Trophoblast cell (in vitro differentiated cells and primary cell): ENCODE data around the gene HDAC8.

Experiments
- DNase-seq, 2 donors: peaks; one replicate each; pipeline ENCODE4 v3.0.0-alpha.2; 2016
- H2AFZ ChIP-seq: 2 replicates; pipeline ENCODE4 v1.6.1; 2013; ENCODE audit warnings: low read length, moderate library complexity, mild to moderate bottlenecking; ENCODE audit not compliant: insufficient read depth, poor library complexity
- H2AK5ac ChIP-seq: 2 replicates; pipeline ENCODE4 v1.6.1; 2013; ENCODE audit warnings: mild to moderate bottlenecking, low read length
- H2BK120ac ChIP-seq: 2 replicates; pipeline ENCODE4 v1.6.1; 2013; ENCODE audit warnings: low read length, mild to moderate bottlenecking, moderate library complexity; ENCODE audit not compliant: insufficient read depth, poor library complexity
- H2BK12ac ChIP-seq: 2 replicates; pipeline ENCODE4 v1.6.1; 2013; ENCODE audit warnings: mild to moderate bottlenecking, low read length, moderate library complexity
- H2BK5ac ChIP-seq: 2 replicates; pipeline ENCODE4 v1.6.1; 2013; ENCODE audit warnings: low read length, low read depth, moderate library complexity, mild to moderate bottlenecking; ENCODE audit not compliant: poor library complexity
- H3K14ac ChIP-seq: 2 replicates; pipeline ENCODE4 v1.6.1; 2013; ENCODE audit warnings: mild to moderate bottlenecking, low read length
- H3K18ac ChIP-seq: 2 replicates; pipeline ENCODE4 v1.6.1; 2013; ENCODE audit warnings: mild to moderate bottlenecking, low read length
- H3K23ac ChIP-seq: 2 replicates; pipeline ENCODE4 v1.6.1; 2013; ENCODE audit warnings: low read length
- H3K27ac ChIP-seq: 2 replicates; pipeline ENCODE4 v1.5.1; 2013; ENCODE audit warnings: low read depth, mild to moderate bottlenecking, inconsistent platforms, low read length, moderate library complexity
- H3K27me3 ChIP-seq: 2 replicates; pipeline ENCODE4 v1.6.1; 2013; ENCODE audit warnings: inconsistent platforms, mild to moderate bottlenecking, low read length, moderate library complexity; ENCODE audit not compliant: insufficient read depth
- H3K36me3 ChIP-seq, 2 experiments: 1 replicate in 1 of 2; 2 replicates in 1 of 2; pipeline ENCODE4 v1.6.1; 2013; ENCODE audit warnings: low read length in 2 of 2, mild to moderate bottlenecking in 2 of 2, moderate library complexity in 1 of 2; ENCODE audit not compliant: insufficient read depth in 2 of 2, control insufficient read depth in 1 of 2
- H3K4ac ChIP-seq: 2 replicates; pipeline ENCODE4 v1.6.1; 2013; ENCODE audit warnings: low read depth, mild to moderate bottlenecking, low read length, moderate library complexity
- H3K4me1 ChIP-seq, 2 experiments: 1 replicate in 1 of 2; 2 replicates in 1 of 2; pipeline ENCODE4 v1.6.1; 2013; ENCODE audit warnings: low read length in 2 of 2, mild to moderate bottlenecking in 2 of 2, moderate library complexity in 1 of 2; ENCODE audit not compliant: insufficient read depth in 2 of 2, control insufficient read depth in 1 of 2
- H3K4me2 ChIP-seq: 2 replicates; pipeline ENCODE4 v1.6.1; 2013; ENCODE audit warnings: inconsistent platforms, mild to moderate bottlenecking, low read length, moderate library complexity
- H3K4me3 ChIP-seq: 2 replicates; pipeline ENCODE4 v1.5.1; 2013; ENCODE audit warnings: mild to moderate bottlenecking, low read depth, low read length, inconsistent platforms
- H3K79me1 ChIP-seq: one replicate; pipeline ENCODE4 v1.6.1; 2013; ENCODE audit warnings: low read length
- H3K79me2 ChIP-seq: 2 replicates; pipeline ENCODE4 v1.6.1; 2013; ENCODE audit warnings: low read length, mild to moderate bottlenecking; ENCODE audit not compliant: control insufficient read depth, insufficient read depth, poor library complexity
- H3K9ac ChIP-seq: 2 replicates; pipeline ENCODE4 v1.6.1; 2013; ENCODE audit warnings: mild to moderate bottlenecking, low read length
- H3K9me3 ChIP-seq: 2 replicates; pipeline ENCODE4 v1.6.1; 2013; ENCODE audit warnings: low read depth, mild to moderate bottlenecking, control low read depth, inconsistent platforms, low read length; ENCODE audit not compliant: insufficient read depth
- H4K12ac ChIP-seq: 2 replicates; pipeline ENCODE4 v1.6.1; 2013; ENCODE audit warnings: low read depth, mild to moderate bottlenecking, low read length, moderate library complexity
- H4K8ac ChIP-seq: 2 replicates; pipeline ENCODE4 v1.6.1; 2013; ENCODE audit warnings: low read depth, mild to moderate bottlenecking, low read length, moderate library complexity
- H4K91ac ChIP-seq: one replicate; pipeline ENCODE4 v1.6.1; 2013; ENCODE audit warnings: low read depth, mild to moderate bottlenecking, low read length, moderate library complexity
- WGBS: extraction: QIAGEN DNeasy Blood & Tissue Kit; methylation state at CpG from one replicate; pipeline ENCODE4 v1.1.7; 2013; ENCODE audit warnings: missing lambda C conversion rate; ENCODE audit not compliant: insufficient read length, insufficient coverage; ENCODE audit errors: extremely low coverage; 5-methylcytosine and 5-hydroxymethylcytosine counted together

Gene HDAC8

DNA sequence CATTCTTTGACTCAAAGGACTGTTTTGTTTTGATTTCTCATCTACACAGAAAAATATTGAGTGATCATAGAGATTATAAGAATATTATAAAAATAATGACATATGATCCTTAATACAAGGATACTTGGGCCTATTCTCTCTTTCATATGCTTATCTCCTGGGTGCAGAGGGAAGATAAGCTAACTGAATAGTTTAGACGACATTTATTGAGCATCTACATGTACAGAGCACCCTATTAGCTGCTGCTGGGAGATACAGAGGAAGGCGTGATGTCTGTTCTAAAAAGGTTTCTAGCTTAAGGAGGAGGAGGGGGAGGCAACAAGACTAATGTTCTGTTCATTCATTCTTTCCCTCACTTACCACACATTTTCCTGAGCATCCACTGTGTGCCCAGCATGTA lies 106.8 kb downstream of the HDAC8 start:
- H3K9ac ChIP-seq: no peak overlapping the region
- no peak overlapping the region for H2AFZ ChIP-seq
- H3K4ac ChIP-seq: no peak overlapping the region
- no peak overlapping the region for H2BK12ac ChIP-seq
- WGBS: no CpG with 5 or more reads among the region's 2 CpGs
- H3K27me3 ChIP-seq: no peaks in the 10 kb centered on the region
- H3K27ac ChIP-seq: no peak overlapping the region
- H2AK5ac ChIP-seq: no peak overlapping the region
- H2BK5ac ChIP-seq: no peak overlapping the region
- no peak overlapping the region for H4K8ac ChIP-seq
- no peak overlapping the region for H2BK120ac ChIP-seq
- no peaks in the 10 kb centered on the region for H3K9me3 ChIP-seq
- no peaks in the 10 kb centered on the region for H3K79me1 ChIP-seq
- no peak overlapping the region for H4K12ac ChIP-seq
- H3K23ac ChIP-seq: no peak overlapping the region
- no peak overlapping the region for H3K18ac ChIP-seq
- no peak overlapping the region for H4K91ac ChIP-seq
- H3K79me2 ChIP-seq: no peaks in the 10 kb centered on the region
- no peak overlapping the region for H3K4me2 ChIP-seq
- DNase-seq: no peak
- H3K14ac ChIP-seq: no peak overlapping the region
- no peak overlapping the region for H3K4me3 ChIP-seq
- no peaks in the 10 kb centered on the region for H3K4me1 ChIP-seq
- peaks cover 0 to 2% of the 10 kb centered on the region in 2 experiments for H3K36me3 ChIP-seq

DNA sequence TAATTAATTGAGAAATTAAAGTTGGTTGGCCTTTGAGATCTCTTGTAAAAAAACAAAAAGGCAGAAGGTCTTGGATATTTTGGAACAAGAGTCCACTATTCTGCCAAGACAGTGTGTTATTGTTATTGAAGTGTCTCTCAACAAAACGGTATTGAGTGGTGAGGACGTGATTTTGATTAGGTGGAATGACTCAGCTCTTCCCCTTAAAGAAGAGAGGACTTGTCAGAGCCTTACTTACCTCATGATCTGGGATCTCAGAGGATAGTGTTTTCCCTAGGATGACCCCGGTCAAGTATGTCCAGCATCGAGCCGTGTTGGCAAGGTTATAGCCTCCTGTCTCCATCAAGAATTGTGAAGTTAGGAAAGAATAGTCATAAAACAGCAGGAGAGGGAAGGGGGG lies 110.9 kb downstream of the HDAC8 start:
- H3K4me2 ChIP-seq: no peak overlapping the region
- H4K8ac ChIP-seq: no peak overlapping the region
- no peak overlapping the region for H2BK5ac ChIP-seq
- no peaks in the 10 kb centered on the region for H3K79me1 ChIP-seq
- H2BK120ac ChIP-seq: no peak overlapping the region
- no peak overlapping the region for H3K27ac ChIP-seq
- no peak overlapping the region for H3K23ac ChIP-seq
- no peak overlapping the region for H2BK12ac ChIP-seq
- WGBS: no CpG with 5 or more reads among the region's 5 CpGs
- H2AK5ac ChIP-seq: no peak overlapping the region
- H3K4me1 ChIP-seq: no peaks in the 10 kb centered on the region
- no peak overlapping the region for H4K12ac ChIP-seq
- no peak overlapping the region for H3K18ac ChIP-seq
- no peak overlapping the region for H3K4me3 ChIP-seq
- H2AFZ ChIP-seq: no peak overlapping the region
- H3K9me3 ChIP-seq: no peaks in the 10 kb centered on the region
- no peak overlapping the region for H3K9ac ChIP-seq
- DNase-seq: no peak
- H3K79me2 ChIP-seq: no peaks in the 10 kb centered on the region
- H3K27me3 ChIP-seq: no peaks in the 10 kb centered on the region
- no peak overlapping the region for H3K4ac ChIP-seq
- H4K91ac ChIP-seq: no peak overlapping the region
- peaks cover 0 to 2% of the 10 kb centered on the region in 2 experiments for H3K36me3 ChIP-seq
- no peak overlapping the region for H3K14ac ChIP-seq

DNA sequence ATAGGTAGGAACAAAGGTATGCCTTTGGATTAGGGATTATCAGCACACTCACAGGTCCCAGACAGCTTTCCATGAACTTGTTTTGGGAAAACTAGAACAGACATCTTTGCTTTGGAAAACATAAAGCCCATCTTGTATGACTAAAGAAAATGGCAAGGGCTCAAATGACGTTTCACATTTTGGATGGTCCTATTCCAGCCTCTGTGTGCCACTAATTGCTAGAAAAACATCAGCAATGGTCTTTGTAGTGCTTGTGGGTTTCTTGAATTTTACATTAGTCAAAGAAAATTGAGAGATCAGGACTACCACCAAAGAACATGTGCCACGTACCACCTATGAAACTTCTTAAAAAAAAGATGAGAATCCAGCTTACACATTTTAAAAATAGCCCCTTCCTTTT lies 111.4 kb downstream of the HDAC8 start:
- H3K79me1 ChIP-seq: no peaks in the 10 kb centered on the region
- H3K14ac ChIP-seq: no peak overlapping the region
- no peak overlapping the region for H2BK120ac ChIP-seq
- no peak for DNase-seq
- H3K18ac ChIP-seq: no peak overlapping the region
- H3K23ac ChIP-seq: no peak overlapping the region
- H4K12ac ChIP-seq: no peak overlapping the region
- no peak overlapping the region for H2AFZ ChIP-seq
- no peak overlapping the region for H3K27ac ChIP-seq
- no peak overlapping the region for H3K9ac ChIP-seq
- no peak overlapping the region for H2BK12ac ChIP-seq
- WGBS: no CpG with 5 or more reads among the region's 2 CpGs
- no peak overlapping the region for H3K4me3 ChIP-seq
- no peak overlapping the region for H3K4me2 ChIP-seq
- H3K4ac ChIP-seq: no peak overlapping the region
- no peaks in the 10 kb centered on the region for H3K79me2 ChIP-seq
- no peak overlapping the region for H2AK5ac ChIP-seq
- H4K91ac ChIP-seq: no peak overlapping the region
- no peaks in the 10 kb centered on the region for H3K9me3 ChIP-seq
- H3K27me3 ChIP-seq: no peaks in the 10 kb centered on the region
- H3K36me3 ChIP-seq: peaks cover 0 to 2% of the 10 kb centered on the region in 2 experiments
- H3K4me1 ChIP-seq: no peaks in the 10 kb centered on the region
- H4K8ac ChIP-seq: no peak overlapping the region
- no peak overlapping the region for H2BK5ac ChIP-seq

DNA sequence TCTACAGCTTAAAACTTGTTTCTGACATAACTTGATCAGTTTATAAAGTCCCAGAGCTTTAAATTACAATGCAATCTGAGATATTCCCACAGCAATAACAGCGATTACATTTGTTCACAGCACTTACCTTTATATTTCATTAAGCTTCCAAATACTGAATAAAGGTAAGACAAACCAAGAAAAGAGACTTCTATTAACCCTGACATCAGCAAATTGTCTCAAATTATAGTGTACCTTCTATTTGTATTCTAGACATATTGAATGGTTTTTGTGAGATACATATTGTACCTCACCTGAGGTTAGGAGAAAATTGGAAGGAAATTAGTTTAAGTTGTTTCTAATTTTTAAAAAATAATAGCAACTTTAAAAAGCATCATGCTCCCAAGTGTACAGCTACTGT lies 111.9 kb downstream of the HDAC8 start:
- H2BK12ac ChIP-seq: no peak overlapping the region
- no peaks in the 10 kb centered on the region for H3K79me1 ChIP-seq
- no peak overlapping the region for H4K8ac ChIP-seq
- H3K18ac ChIP-seq: no peak overlapping the region
- H2AFZ ChIP-seq: no peak overlapping the region
- no peak overlapping the region for H4K12ac ChIP-seq
- no peak overlapping the region for H3K14ac ChIP-seq
- no peak overlapping the region for H2BK5ac ChIP-seq
- H3K4me3 ChIP-seq: no peak overlapping the region
- no peaks in the 10 kb centered on the region for H3K9me3 ChIP-seq
- peaks cover 0 to 2% of the 10 kb centered on the region in 2 experiments for H3K36me3 ChIP-seq
- H3K4me1 ChIP-seq: no peaks in the 10 kb centered on the region
- no peaks in the 10 kb centered on the region for H3K79me2 ChIP-seq
- no peak for DNase-seq
- WGBS: no CpG with 5 or more reads among the region's 1 CpG
- no peaks in the 10 kb centered on the region for H3K27me3 ChIP-seq
- H3K23ac ChIP-seq: no peak overlapping the region
- H2BK120ac ChIP-seq: no peak overlapping the region
- H3K27ac ChIP-seq: no peak overlapping the region
- H4K91ac ChIP-seq: no peak overlapping the region
- H2AK5ac ChIP-seq: no peak overlapping the region
- H3K9ac ChIP-seq: no peak overlapping the region
- H3K4me2 ChIP-seq: no peak overlapping the region
- H3K4ac ChIP-seq: no peak overlapping the region
